ACC112 (cell line): ENCODE data around the gene STRADA.
A peak's percentile ranks its signal among the peaks of the same experiment; 100 is the strongest.

ENCODE experiments used
- H2AFZ ChIP-seq: fragments of 200-600 bp; sonication (generic); one replicate; pipeline ENCODE4 v1.6.0; 2017; ENCODE audit warnings: antibody characterized with exemption, low read length; ENCODE audit not compliant: unreplicated experiment
- H3K27ac ChIP-seq: fragments of 200-600 bp; sonication (generic); 2 replicates; pipeline ENCODE4 v1.5.1; 2014; ENCODE audit warnings: low read depth, mild to moderate bottlenecking, antibody characterized with exemption, low read length, moderate library complexity
- H3K27me3 ChIP-seq: fragments of 200-600 bp; sonication (generic); 2 replicates; pipeline ENCODE4 v1.6.1; 2014; ENCODE audit warnings: mild to moderate bottlenecking, antibody characterized with exemption, low read length, moderate library complexity, mixed read lengths; ENCODE audit not compliant: insufficient read depth
- H3K36me3 ChIP-seq: fragments of 200-600 bp; sonication (generic); 2 replicates; pipeline ENCODE4 v1.6.1; 2016; ENCODE audit warnings: mild to moderate bottlenecking, antibody characterized with exemption, low read length, moderate library complexity, mixed read lengths; ENCODE audit not compliant: insufficient read depth
- H3K4me1 ChIP-seq: fragments of 200-600 bp; sonication (generic); one replicate; pipeline ENCODE4 v1.6.1; 2016; ENCODE audit warnings: low read length, mixed read lengths; ENCODE audit not compliant: insufficient read depth, unreplicated experiment, control insufficient read depth
- H3K4me3 ChIP-seq: fragments of 200-600 bp; sonication (generic); 2 replicates; pipeline ENCODE4 v1.5.1; 2014; ENCODE audit warnings: mild to moderate bottlenecking, low read depth, low read length
- H3K79me2 ChIP-seq: fragments of 200-600 bp; sonication (generic); one replicate; pipeline ENCODE4 v1.6.0; 2016; ENCODE audit warnings: low read length; ENCODE audit not compliant: control insufficient read depth, unreplicated experiment, insufficient read depth

The STRADA gene

GRCh38 chr17:63741408-63742173 lies at the start of gene STRADA:
Gene STRADA, minus strand, starts transcription at chr17:63741799. Its CDS starts 13,430 bp downstream, at chr17:63728369.
- peak within 1 kb of the TSS; percentile 70 for H3K27ac ChIP-seq

GRCh38 chr17:63790057-63790456 lies 48.5 kb upstream of the STRADA start:
- peaks cover 14% of the 10 kb centered on the region for H3K4me1 ChIP-seq
- H3K79me2 ChIP-seq: peaks cover 43% of the 10 kb centered on the region
- H3K36me3 ChIP-seq: peaks cover 26% of the 10 kb centered on the region
- no peak overlapping the region for H3K27ac ChIP-seq
- no peaks in the 10 kb centered on the region for H3K27me3 ChIP-seq
- H3K4me3 ChIP-seq: no peak overlapping the region
- no peak overlapping the region for H2AFZ ChIP-seq

More at GRCh38 chr17:63741408-63742173, at the start of gene STRADA:
- Histone ChIP-seq H2AFZ (peak within 1 kb of the TSS; percentile 73), H3K4me3 (peak within 1 kb of the TSS; percentile 84), H3K36me3 (peaks cover 9% of the 10 kb centered on the region), H3K27me3 (no peaks in the 10 kb centered on the region), H3K79me2 (peaks cover 18% of the 10 kb centered on the region), H3K4me1 (no peaks in the 10 kb centered on the region)

GRCh38 chr17:63786971-63787711 lies 45.5 kb upstream of the STRADA start:
- H3K36me3 ChIP-seq: peaks cover 18% of the 10 kb centered on the region
- H3K4me3 ChIP-seq: no peak overlapping the region
- no peak overlapping the region for H3K27ac ChIP-seq
- no peak overlapping the region for H2AFZ ChIP-seq
- peaks cover 33% of the 10 kb centered on the region for H3K4me1 ChIP-seq
- H3K27me3 ChIP-seq: no peaks in the 10 kb centered on the region
- peaks cover 63% of the 10 kb centered on the region for H3K79me2 ChIP-seq

GRCh38 chr17:63786117-63786516 lies 44.5 kb upstream of the STRADA start:
- Histone ChIP-seq H3K4me1 (peaks cover 33% of the 10 kb centered on the region), H3K79me2 (peaks cover 69% of the 10 kb centered on the region), H3K36me3 (peaks cover 12% of the 10 kb centered on the region; the same call in 1 of the 2 replicates)

GRCh38 chr17:63785556-63785955 lies 44.0 kb upstream of the STRADA start:
- Histone ChIP-seq H3K4me1 (peaks cover 39% of the 10 kb centered on the region), H3K79me2 (peaks cover 75% of the 10 kb centered on the region), H3K36me3 (peaks cover 12% of the 10 kb centered on the region; the same call in 1 of the 2 replicates)

More at GRCh38 chr17:63786117-63786516, 44.5 kb upstream of the STRADA start:
- H3K27ac ChIP-seq: 0 out of 2 replicates have a peak overlapping the region, but pooled peaks have one; percentile 26
- no peak overlapping the region for H2AFZ ChIP-seq
- no peak overlapping the region for H3K4me3 ChIP-seq
- H3K27me3 ChIP-seq: no peaks in the 10 kb centered on the region

GRCh38 chr17:63783522-63783921 lies 41.9 kb upstream of the STRADA start:
- peaks cover 92% of the 10 kb centered on the region for H3K79me2 ChIP-seq
- H3K4me1 ChIP-seq: peaks cover 44% of the 10 kb centered on the region
- no peaks in the 10 kb centered on the region for H3K27me3 ChIP-seq
- no peak overlapping the region for H2AFZ ChIP-seq
- H3K36me3 ChIP-seq: peaks cover 12% of the 10 kb centered on the region; the same call in 1 of the 2 replicates
- H3K4me3 ChIP-seq: no peak overlapping the region
- no peak overlapping the region for H3K27ac ChIP-seq

More at GRCh38 chr17:63785556-63785955, 44.0 kb upstream of the STRADA start:
- Histone ChIP-seq H3K27ac (0 out of 2 replicates have a peak overlapping the region, but pooled peaks have one; percentile 26), H3K4me3 (no peak overlapping the region), H2AFZ (no peak overlapping the region), H3K27me3 (no peaks in the 10 kb centered on the region)

- peaks cover 45% of the 10 kb centered on the region for H3K4me1 ChIP-seq
- H3K27ac ChIP-seq: peak overlapping the region; percentile 0; the same call in 1 of the 2 replicates
- no peaks in the 10 kb centered on the region for H3K27me3 ChIP-seq
- H2AFZ ChIP-seq: no peak overlapping the region
- peaks cover 96% of the 10 kb centered on the region for H3K79me2 ChIP-seq
- 0 out of 2 replicates have a peak overlapping the region, but pooled peaks have one; percentile 20 for H3K4me3 ChIP-seq
- H3K36me3 ChIP-seq: peaks cover 11% of the 10 kb centered on the region
These were observed 39.3 kb upstream of the STRADA start for GRCh38 chr17:63780928-63781327.

GRCh38 chr17:63780507-63780906 lies 38.9 kb upstream of the STRADA start:
- no peak overlapping the region for H2AFZ ChIP-seq
- H3K79me2 ChIP-seq: peaks cover 96% of the 10 kb centered on the region
- H3K27me3 ChIP-seq: no peaks in the 10 kb centered on the region
- H3K36me3 ChIP-seq: peaks cover 8% of the 10 kb centered on the region
- peak overlapping the region; percentile 26; the same call in 1 of the 2 replicates for H3K27ac ChIP-seq
- H3K4me3 ChIP-seq: peak overlapping the region; percentile 20; the same call in 1 of the 2 replicates
- peaks cover 45% of the 10 kb centered on the region for H3K4me1 ChIP-seq

- no peak overlapping the region for H2AFZ ChIP-seq
These were observed 33.8 kb upstream of the STRADA start for GRCh38 chr17:63775420-63775819.

GRCh38 chr17:63774969-63775265 lies 33.3 kb upstream of the STRADA start:
- Histone ChIP-seq H3K4me1 (peaks cover 12% of the 10 kb centered on the region), H2AFZ (no peak overlapping the region), H3K27me3 (no peaks in the 10 kb centered on the region), H3K4me3 (peak overlapping the region; percentile 86), H3K27ac (peak overlapping the region; percentile 96; the same call in 1 of the 2 replicates), H3K36me3 (peaks cover 5% of the 10 kb centered on the region; the same call in 1 of the 2 replicates), H3K79me2 (peaks cover 90% of the 10 kb centered on the region)

More at GRCh38 chr17:63775420-63775819, 33.8 kb upstream of the STRADA start:
- Histone ChIP-seq H3K79me2 (peaks cover 90% of the 10 kb centered on the region), H3K27ac (no peak overlapping the region), H3K4me3 (peak overlapping the region; percentile 86), H3K27me3 (no peaks in the 10 kb centered on the region), H3K4me1 (peaks cover 15% of the 10 kb centered on the region), H3K36me3 (peaks cover 5% of the 10 kb centered on the region; the same call in 1 of the 2 replicates)
